IMR-90 (cell line): Measurements from ENCODE around the gene PPP1R9B. TPM values are rescaled to one million over a fixed set of nuclear protein-coding genes. Genes with fewer than 3 reads are reported as not detected.

ENCODE experiments used
- ATAC-seq: fragments of 200-7000 bp; cut with Tn5 transposase; 2 replicates; pipeline ENCODE4 v1.9.1; 2020; ENCODE audit warnings: low read depth, mild to moderate bottlenecking, moderate library complexity
- BruUV-seq: library from RNA; stranded (reverse); fragments of 400-500 nt; replicated peaks from 2 replicates; lab custom pipeline; 2021; lab: Mats Ljungman, UMichigan
- CTCF ChIA-PET: fragments of 300-600 bp; formaldehyde crosslinking; extraction: SDS; loops from one replicate; lab custom pipeline; 2021; ENCODE audit warnings: antibody characterized with exemption; lab: Yijun Ruan, JAX
- POLR2A ChIA-PET: fragments of 300-600 bp; sonication (Branson Sonifier 250); formaldehyde crosslinking; loops from one replicate; lab custom pipeline; 2022; ENCODE audit warnings: antibody characterized with exemption; ENCODE audit not compliant: unreplicated experiment; lab: Charles Lee
- DNase-seq: peaks from one replicate; pipeline ENCODE4 v3.0.0; 2013
- H2AFZ ChIP-seq: replicated peaks from 2 replicates; pipeline ENCODE3; 2013; ENCODE audit warnings: low read length, mild to moderate bottlenecking; ENCODE audit not compliant: poor library complexity
- H2AK5ac ChIP-seq: 2 replicates; pipeline ENCODE4 v1.6.1; 2013; ENCODE audit warnings: low read depth, low read length, inconsistent platforms
- H2AK9ac ChIP-seq: replicated peaks from 2 replicates; pipeline ENCODE3; 2013; ENCODE audit warnings: mild to moderate bottlenecking, low read depth, low read length, moderate library complexity; ENCODE audit not compliant: poor library complexity
- H2BK120ac ChIP-seq: 2 replicates; pipeline ENCODE4 v1.6.1; 2013; ENCODE audit warnings: low read depth, low read length, inconsistent platforms
- H2BK15ac ChIP-seq: 3 replicates; pipeline ENCODE4 v1.6.1; 2013; ENCODE audit warnings: low read depth, low read length, inconsistent platforms
- H2BK20ac ChIP-seq: 2 replicates; pipeline ENCODE4 v1.6.1; 2013; ENCODE audit warnings: low read depth, mild to moderate bottlenecking, inconsistent platforms, low read length, moderate library complexity
- H2BK5ac ChIP-seq: 2 replicates; pipeline ENCODE4 v1.6.1; 2013; ENCODE audit warnings: mild to moderate bottlenecking, low read depth, low read length, inconsistent platforms; ENCODE audit not compliant: poor library complexity, severe bottlenecking
- H3K14ac ChIP-seq: replicated peaks from 2 replicates; pipeline ENCODE4 v1.6.1; 2013; ENCODE audit warnings: low read depth, low read length, inconsistent platforms
- H3K18ac ChIP-seq: 2 replicates; pipeline ENCODE4 v1.6.1; 2013; ENCODE audit warnings: low read depth, low read length, control low read depth
- H3K23ac ChIP-seq: 2 replicates; pipeline ENCODE4 v1.6.1; 2013; ENCODE audit warnings: low read depth, low read length, inconsistent platforms
- H3K27ac ChIP-seq: 2 replicates; pipeline ENCODE4 v1.5.1; 2013; ENCODE audit warnings: mild to moderate bottlenecking, control low read depth, low read length; ENCODE audit not compliant: insufficient read depth
- H3K27me3 ChIP-seq: 2 replicates; pipeline ENCODE4 v1.6.1; 2013; ENCODE audit warnings: low read length; ENCODE audit not compliant: control insufficient read depth, insufficient read depth
- H3K36me3 ChIP-seq: 2 replicates; pipeline ENCODE4 v1.6.1; 2013; ENCODE audit warnings: low read length, mixed read lengths; ENCODE audit not compliant: control insufficient read depth, insufficient read depth
- H3K4ac ChIP-seq: 2 replicates; pipeline ENCODE4 v1.6.1; 2013; ENCODE audit warnings: low read depth, low read length, inconsistent platforms
- H3K4me1 ChIP-seq: 2 replicates; pipeline ENCODE4 v1.6.1; 2013; ENCODE audit warnings: low read length, mixed read lengths; ENCODE audit not compliant: control insufficient read depth, insufficient read depth
- H3K4me2 ChIP-seq: 2 replicates; pipeline ENCODE4 v1.6.1; 2013; ENCODE audit warnings: low read depth, mild to moderate bottlenecking, control low read depth, low read length, moderate library complexity
- H3K4me3 ChIP-seq: 2 replicates; pipeline ENCODE4 v1.5.1; 2013; ENCODE audit warnings: low read depth, mild to moderate bottlenecking, control low read depth, low read length, moderate library complexity; ENCODE audit not compliant: insufficient read depth
- H3K56ac ChIP-seq: 2 replicates; pipeline ENCODE4 v1.6.1; 2013; ENCODE audit warnings: low read length, inconsistent platforms; ENCODE audit not compliant: insufficient read depth; ENCODE audit errors: extremely low read depth
- H3K79me1 ChIP-seq, 2 experiments: 2 replicates each; pipeline ENCODE4 v1.6.1; 2013; ENCODE audit warnings: low read length in 2 of 2, inconsistent platforms in 1 of 2, low read depth in 1 of 2
- H3K9ac ChIP-seq: 2 replicates; pipeline ENCODE4 v1.6.1; 2013; ENCODE audit warnings: low read depth, low read length, control low read depth
- H3K9me1 ChIP-seq: 2 replicates; pipeline ENCODE4 v1.6.1; 2013; ENCODE audit warnings: low read length, inconsistent platforms; ENCODE audit not compliant: insufficient read depth
- H3K9me3 ChIP-seq: 2 replicates; pipeline ENCODE4 v1.6.1; 2013; ENCODE audit warnings: low read length; ENCODE audit not compliant: control insufficient read depth, insufficient read depth
- H4K20me1 ChIP-seq: 2 replicates; pipeline ENCODE4 v1.6.1; 2013; ENCODE audit warnings: low read length, inconsistent platforms; ENCODE audit not compliant: insufficient read depth
- H4K5ac ChIP-seq: 2 replicates; pipeline ENCODE4 v1.6.1; 2013; ENCODE audit warnings: mild to moderate bottlenecking, low read depth, low read length, control low read depth
- H4K8ac ChIP-seq, 2 experiments: 2 replicates each; pipeline ENCODE4 v1.6.1; 2013; ENCODE audit warnings: low read depth in 2 of 2, low read length in 2 of 2, control low read depth in 1 of 2, inconsistent platforms in 1 of 2
- H4K91ac ChIP-seq: 2 replicates; pipeline ENCODE4 v1.6.1; 2013; ENCODE audit warnings: low read depth, low read length, inconsistent platforms; ENCODE audit not compliant: insufficient read depth
- BHLHE40 ChIP-seq: fragments of 150-350 bp; IDR thresholded peaks from 2 replicates; pipeline ENCODE4 v1.6.1; 2016; ENCODE audit warnings: mild to moderate bottlenecking, low read depth, low read length
- CEBPB ChIP-seq: IDR thresholded peaks from 2 replicates; pipeline ENCODE4 v1.6.1; 2012; ENCODE audit warnings: low read depth, low read length, improper control_type of control experiment
- CHD1 ChIP-seq: IDR thresholded peaks from 2 replicates; pipeline ENCODE4 v1.6.1; 2012; ENCODE audit warnings: low read depth, low read length, improper control_type of control experiment
- FOS ChIP-seq: fragments of 150-350 bp; IDR thresholded peaks from 2 replicates; pipeline ENCODE4 v1.6.1; 2016; ENCODE audit warnings: low read depth, low read length
- MAFK ChIP-seq: IDR thresholded peaks from 2 replicates; pipeline ENCODE4 v1.6.1; 2012; ENCODE audit warnings: low read depth, low read length, improper control_type of control experiment
- MAZ ChIP-seq: IDR thresholded peaks from 2 replicates; pipeline ENCODE4 v1.6.1; 2012; ENCODE audit warnings: low read depth, mild to moderate bottlenecking, low read length, improper control_type of control experiment, moderate library complexity, borderline replicate concordance
- MXI1 ChIP-seq: IDR thresholded peaks from 2 replicates; pipeline ENCODE4 v1.6.1; 2012; ENCODE audit warnings: low read depth, mild to moderate bottlenecking, low read length, moderate library complexity, borderline replicate concordance
- NFE2L2 ChIP-seq: fragments of 150-350 bp; IDR thresholded peaks from 2 replicates; pipeline ENCODE4 v1.6.1; 2016; ENCODE audit warnings: low read depth, mild to moderate bottlenecking, low read length
- POLR2A ChIP-seq: IDR thresholded peaks from 2 replicates; pipeline ENCODE4 v1.6.1; 2012; ENCODE audit warnings: mild to moderate bottlenecking, low read depth, low read length
- RAD21 ChIP-seq: IDR thresholded peaks from 2 replicates; pipeline ENCODE4 v1.6.1; 2012; ENCODE audit warnings: low read length, improper control_type of control experiment
- RCOR1 ChIP-seq: IDR thresholded peaks from 2 replicates; pipeline ENCODE4 v1.6.1; 2012; ENCODE audit warnings: mild to moderate bottlenecking, low read length, improper control_type of control experiment; ENCODE audit not compliant: insufficient replicate concordance
- RFX5 ChIP-seq: IDR thresholded peaks from 2 replicates; pipeline ENCODE4 v1.8.0; 2012; ENCODE audit warnings: low read depth, mild to moderate bottlenecking, low read length, moderate library complexity
- SMC3 ChIP-seq: fragments of 150-350 bp; IDR thresholded peaks from 2 replicates; pipeline ENCODE4 v1.6.1; 2016; ENCODE audit warnings: low read depth, mild to moderate bottlenecking, antibody characterized with exemption, low read length, moderate library complexity
- WGBS, 2 experiments: methylation state at CpG; one replicate each; pipeline versions ENCODE4 v1.1.5 to v1.1.7; 2013; ENCODE audit warnings: missing lambda C conversion rate in 2 of 2; ENCODE audit not compliant: insufficient read length in 1 of 2; ENCODE audit errors: extremely low coverage in 2 of 2; 5-methylcytosine and 5-hydroxymethylcytosine counted together
- dilution Hi-C: fragments of 300-500 bp; cut with HindIII; formaldehyde crosslinking; loops from one replicate; pipeline ENCODE4 v1.14.3; 2018; ENCODE audit warnings: low sequenced_read_pairs; ENCODE audit not compliant: unreplicated experiment
- in situ Hi-C: fragments of 300-500 bp; cut with MboI; formaldehyde crosslinking; loops from 3 replicates; pipeline ENCODE4 v1.14.3; 2019; ENCODE audit warnings: low sequenced_read_pairs, inconsistent platforms, mixed read lengths
- intact Hi-C: fragments of 100-400 bp; cut with micrococcal nuclease; formaldehyde crosslinking; loops from 2 replicates; pipeline ENCODE4 v1.10.0; 2022
- polyA plus RNA-seq, 3 experiments: library from polyadenylated mRNA; depleted of rRNA; stranded (reverse); fragments of >200 nt; gene quantifications; 2 replicates each; pipeline ENCODE4 v1.2.3, GENCODE V29; 2012; ENCODE audit warnings: low replicate concordance in 1 of 3
- total RNA-seq: library from RNA; depleted of rRNA; stranded (reverse); fragments of >200 nt; gene quantifications from 2 replicates; pipeline ENCODE4 v1.2.3, GENCODE V29; 2012
- TF ChIP-seq, protein P1 (sequence below): conservative IDR thresholded peaks from 2 replicates; pipeline ENCODE4 v1.5.1; 2012; ENCODE audit warnings: mild to moderate bottlenecking, low read depth, low read length, improper control_type of control experiment
- TF ChIP-seq, protein P2 (sequence below): fragments of 150-350 bp; IDR thresholded peaks from 2 replicates; pipeline ENCODE4 v1.6.1; 2016; ENCODE audit warnings: low read depth, mild to moderate bottlenecking, low read length, moderate library complexity, borderline replicate concordance
- TF ChIP-seq, protein P3 (sequence below): fragments of 150-350 bp; IDR thresholded peaks from 2 replicates; pipeline ENCODE4 v1.6.1; 2017; ENCODE audit warnings: mild to moderate bottlenecking, antibody characterized with exemption, low read length, low read depth

The PPP1R9B gene
- total and polyA plus RNA-seq, 2 of the 4 experiments (the other 2 are of a cell fraction), result 23.0 to 28.0 TPM

GRCh38 chr17:50096092-50096491, 54.4 kb downstream of the PPP1R9B start:
- Histone ChIP-seq H2BK120ac (no peak overlapping the region), H3K4me2 (peak overlapping the region; percentile 92), H2BK15ac (no peak overlapping the region), H3K79me1 (peaks cover 6 to 16% of the 10 kb centered on the region in 2 experiments; a peak in 3 of 4 replicates), H3K27me3 (no peaks in the 10 kb centered on the region), H4K20me1 (peaks cover 6% of the 10 kb centered on the region), H3K23ac (0 out of 2 replicates have a peak overlapping the region, but pooled peaks have one; percentile 48), H3K36me3 (peaks cover 13% of the 10 kb centered on the region), H2AK5ac (peak overlapping the region; percentile 63), H4K91ac (no peak overlapping the region; the same call in 1 of the 2 replicates), H3K9me3 (no peaks in the 10 kb centered on the region), H3K4ac (peak overlapping the region; percentile 66), H3K4me1 (peaks cover 12% of the 10 kb centered on the region), H3K27ac (no peak overlapping the region; the same call in 1 of the 2 replicates), H3K9me1 (0 out of 2 replicates have a peak, but pooled peaks cover 6% of the 10 kb centered on the region), H2BK20ac (no peak overlapping the region), H2AFZ (peak overlapping the region; percentile 95), H3K56ac (no peak overlapping the region), H4K8ac (peak overlapping the region; percentile 38 to 89; a peak in 2 of 4 replicates), H4K5ac (peak overlapping the region; percentile 56; the same call in 1 of the 2 replicates), H3K14ac (peak overlapping the region; percentile 51; the same call in 1 of the 2 replicates), H3K4me3 (peak overlapping the region; percentile 91), H3K9ac (peak overlapping the region; percentile 82), H3K18ac (no peak overlapping the region; the same call in 1 of the 2 replicates), H2AK9ac (peak overlapping the region; percentile 97), H2BK5ac (no peak overlapping the region)
- ChIA-PET POLR2A (no interaction called here), CTCF (interaction anchor here (1.0 kb wide), 1 partner anchor 98 kb away, joined by 3 read pairs; no protein-coding TSS in a partner anchor)
- in situ Hi-C loops, result no loop called here
- no peak for ATAC-seq
- TF ChIP-seq BHLHE40, result no peak
- TF ChIP-seq, protein P1, sequence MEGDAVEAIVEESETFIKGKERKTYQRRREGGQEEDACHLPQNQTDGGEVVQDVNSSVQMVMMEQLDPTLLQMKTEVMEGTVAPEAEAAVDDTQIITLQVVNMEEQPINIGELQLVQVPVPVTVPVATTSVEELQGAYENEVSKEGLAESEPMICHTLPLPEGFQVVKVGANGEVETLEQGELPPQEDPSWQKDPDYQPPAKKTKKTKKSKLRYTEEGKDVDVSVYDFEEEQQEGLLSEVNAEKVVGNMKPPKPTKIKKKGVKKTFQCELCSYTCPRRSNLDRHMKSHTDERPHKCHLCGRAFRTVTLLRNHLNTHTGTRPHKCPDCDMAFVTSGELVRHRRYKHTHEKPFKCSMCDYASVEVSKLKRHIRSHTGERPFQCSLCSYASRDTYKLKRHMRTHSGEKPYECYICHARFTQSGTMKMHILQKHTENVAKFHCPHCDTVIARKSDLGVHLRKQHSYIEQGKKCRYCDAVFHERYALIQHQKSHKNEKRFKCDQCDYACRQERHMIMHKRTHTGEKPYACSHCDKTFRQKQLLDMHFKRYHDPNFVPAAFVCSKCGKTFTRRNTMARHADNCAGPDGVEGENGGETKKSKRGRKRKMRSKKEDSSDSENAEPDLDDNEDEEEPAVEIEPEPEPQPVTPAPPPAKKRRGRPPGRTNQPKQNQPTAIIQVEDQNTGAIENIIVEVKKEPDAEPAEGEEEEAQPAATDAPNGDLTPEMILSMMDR, result no peak
- TF ChIP-seq SMC3, result no peak
- no peak for TF ChIP-seq CEBPB
- no peak for TF ChIP-seq NFE2L2
- TF ChIP-seq, protein P2, sequence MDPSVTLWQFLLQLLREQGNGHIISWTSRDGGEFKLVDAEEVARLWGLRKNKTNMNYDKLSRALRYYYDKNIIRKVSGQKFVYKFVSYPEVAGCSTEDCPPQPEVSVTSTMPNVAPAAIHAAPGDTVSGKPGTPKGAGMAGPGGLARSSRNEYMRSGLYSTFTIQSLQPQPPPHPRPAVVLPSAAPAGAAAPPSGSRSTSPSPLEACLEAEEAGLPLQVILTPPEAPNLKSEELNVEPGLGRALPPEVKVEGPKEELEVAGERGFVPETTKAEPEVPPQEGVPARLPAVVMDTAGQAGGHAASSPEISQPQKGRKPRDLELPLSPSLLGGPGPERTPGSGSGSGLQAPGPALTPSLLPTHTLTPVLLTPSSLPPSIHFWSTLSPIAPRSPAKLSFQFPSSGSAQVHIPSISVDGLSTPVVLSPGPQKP, result no peak
- no peak for TF ChIP-seq RAD21
- TF ChIP-seq FOS, result no peak
- TF ChIP-seq, protein P3, sequence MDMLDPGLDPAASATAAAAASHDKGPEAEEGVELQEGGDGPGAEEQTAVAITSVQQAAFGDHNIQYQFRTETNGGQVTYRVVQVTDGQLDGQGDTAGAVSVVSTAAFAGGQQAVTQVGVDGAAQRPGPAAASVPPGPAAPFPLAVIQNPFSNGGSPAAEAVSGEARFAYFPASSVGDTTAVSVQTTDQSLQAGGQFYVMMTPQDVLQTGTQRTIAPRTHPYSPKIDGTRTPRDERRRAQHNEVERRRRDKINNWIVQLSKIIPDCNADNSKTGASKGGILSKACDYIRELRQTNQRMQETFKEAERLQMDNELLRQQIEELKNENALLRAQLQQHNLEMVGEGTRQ, result no peak
- no peak for TF ChIP-seq RFX5
- TF ChIP-seq CHD1, result no peak
- no peak for TF ChIP-seq MAFK
- no peak for TF ChIP-seq POLR2A
- TF ChIP-seq RCOR1, result no peak
- no peak for TF ChIP-seq MXI1
- no peak for TF ChIP-seq MAZ
- WGBS, 2 experiments, result 40% methylated on average over 2 of the region's 6 CpGs; no CpG with 5 or more reads in 1 of the 2 experiments
- no peak for DNase-seq
- BruUV-seq, result no TSS peak
- dilution Hi-C loops, result no loop called here
- intact Hi-C loops, result no loop called here
